Trophoblast cell (in vitro differentiated cells and primary cell): ENCODE results near the gene CDKL1.
"Not testable (repeated sequence)": the region's sequence is repeated elsewhere in the genome, so short reads cannot be mapped to it uniquely, and the experiment has no call there.

ENCODE experiments used
- DNase-seq, 2 donors: peaks; one replicate each; pipeline ENCODE4 v3.0.0-alpha.2; 2016
- H2AFZ ChIP-seq: 2 replicates; pipeline ENCODE4 v1.6.1; 2013; ENCODE audit warnings: low read length, moderate library complexity, mild to moderate bottlenecking; ENCODE audit not compliant: insufficient read depth, poor library complexity
- H2AK5ac ChIP-seq: 2 replicates; pipeline ENCODE4 v1.6.1; 2013; ENCODE audit warnings: mild to moderate bottlenecking, low read length
- H2BK120ac ChIP-seq: 2 replicates; pipeline ENCODE4 v1.6.1; 2013; ENCODE audit warnings: low read length, mild to moderate bottlenecking, moderate library complexity; ENCODE audit not compliant: insufficient read depth, poor library complexity
- H2BK12ac ChIP-seq: 2 replicates; pipeline ENCODE4 v1.6.1; 2013; ENCODE audit warnings: mild to moderate bottlenecking, low read length, moderate library complexity
- H2BK5ac ChIP-seq: 2 replicates; pipeline ENCODE4 v1.6.1; 2013; ENCODE audit warnings: low read length, low read depth, moderate library complexity, mild to moderate bottlenecking; ENCODE audit not compliant: poor library complexity
- H3K14ac ChIP-seq: 2 replicates; pipeline ENCODE4 v1.6.1; 2013; ENCODE audit warnings: mild to moderate bottlenecking, low read length
- H3K18ac ChIP-seq: 2 replicates; pipeline ENCODE4 v1.6.1; 2013; ENCODE audit warnings: mild to moderate bottlenecking, low read length
- H3K23ac ChIP-seq: 2 replicates; pipeline ENCODE4 v1.6.1; 2013; ENCODE audit warnings: low read length
- H3K27ac ChIP-seq: 2 replicates; pipeline ENCODE4 v1.5.1; 2013; ENCODE audit warnings: low read depth, mild to moderate bottlenecking, inconsistent platforms, low read length, moderate library complexity
- H3K27me3 ChIP-seq: 2 replicates; pipeline ENCODE4 v1.6.1; 2013; ENCODE audit warnings: inconsistent platforms, mild to moderate bottlenecking, low read length, moderate library complexity; ENCODE audit not compliant: insufficient read depth
- H3K36me3 ChIP-seq, 2 experiments: 1 replicate in 1 of 2; 2 replicates in 1 of 2; pipeline ENCODE4 v1.6.1; 2013; ENCODE audit warnings: low read length in 2 of 2, mild to moderate bottlenecking in 2 of 2, moderate library complexity in 1 of 2; ENCODE audit not compliant: insufficient read depth in 2 of 2, control insufficient read depth in 1 of 2
- H3K4ac ChIP-seq: 2 replicates; pipeline ENCODE4 v1.6.1; 2013; ENCODE audit warnings: low read depth, mild to moderate bottlenecking, low read length, moderate library complexity
- H3K4me1 ChIP-seq, 2 experiments: 1 replicate in 1 of 2; 2 replicates in 1 of 2; pipeline ENCODE4 v1.6.1; 2013; ENCODE audit warnings: low read length in 2 of 2, mild to moderate bottlenecking in 2 of 2, moderate library complexity in 1 of 2; ENCODE audit not compliant: insufficient read depth in 2 of 2, control insufficient read depth in 1 of 2
- H3K4me2 ChIP-seq: 2 replicates; pipeline ENCODE4 v1.6.1; 2013; ENCODE audit warnings: inconsistent platforms, mild to moderate bottlenecking, low read length, moderate library complexity
- H3K4me3 ChIP-seq: 2 replicates; pipeline ENCODE4 v1.5.1; 2013; ENCODE audit warnings: mild to moderate bottlenecking, low read depth, low read length, inconsistent platforms
- H3K79me1 ChIP-seq: one replicate; pipeline ENCODE4 v1.6.1; 2013; ENCODE audit warnings: low read length
- H3K79me2 ChIP-seq: 2 replicates; pipeline ENCODE4 v1.6.1; 2013; ENCODE audit warnings: low read length, mild to moderate bottlenecking; ENCODE audit not compliant: control insufficient read depth, insufficient read depth, poor library complexity
- H3K9ac ChIP-seq: 2 replicates; pipeline ENCODE4 v1.6.1; 2013; ENCODE audit warnings: mild to moderate bottlenecking, low read length
- H3K9me3 ChIP-seq: 2 replicates; pipeline ENCODE4 v1.6.1; 2013; ENCODE audit warnings: low read depth, mild to moderate bottlenecking, control low read depth, inconsistent platforms, low read length; ENCODE audit not compliant: insufficient read depth
- H4K12ac ChIP-seq: 2 replicates; pipeline ENCODE4 v1.6.1; 2013; ENCODE audit warnings: low read depth, mild to moderate bottlenecking, low read length, moderate library complexity
- H4K8ac ChIP-seq: 2 replicates; pipeline ENCODE4 v1.6.1; 2013; ENCODE audit warnings: low read depth, mild to moderate bottlenecking, low read length, moderate library complexity
- H4K91ac ChIP-seq: one replicate; pipeline ENCODE4 v1.6.1; 2013; ENCODE audit warnings: low read depth, mild to moderate bottlenecking, low read length, moderate library complexity
- WGBS: extraction: QIAGEN DNeasy Blood & Tissue Kit; methylation state at CpG from one replicate; pipeline ENCODE4 v1.1.7; 2013; ENCODE audit warnings: missing lambda C conversion rate; ENCODE audit not compliant: insufficient read length, insufficient coverage; ENCODE audit errors: extremely low coverage; 5-methylcytosine and 5-hydroxymethylcytosine counted together

The CDKL1 gene

DNA sequence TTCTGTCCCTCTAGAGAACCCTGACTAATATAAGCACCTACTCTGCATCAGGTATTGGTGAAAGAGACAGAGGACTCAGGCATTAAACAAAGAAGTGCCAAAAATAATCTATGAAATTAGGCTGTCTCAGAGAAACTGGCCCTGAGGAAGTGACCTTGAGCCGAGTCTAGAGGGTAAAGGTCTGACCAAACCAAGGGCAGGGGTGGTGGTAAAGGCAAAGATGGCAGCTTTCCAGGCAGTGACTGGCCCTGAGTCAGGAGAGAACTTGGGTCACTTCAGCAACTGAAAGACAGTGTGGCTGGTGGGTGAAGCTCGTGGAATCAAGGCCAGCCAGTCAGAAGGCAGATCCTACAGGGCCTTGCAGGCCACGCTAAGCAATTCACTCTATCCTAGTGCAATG lies 30.6 kb downstream of the CDKL1 start:
- Histone ChIP-seq H2BK12ac (no peak overlapping the region), H4K91ac (no peak overlapping the region), H3K79me1 (no peaks in the 10 kb centered on the region), H4K12ac (no peak overlapping the region), H3K18ac (no peak overlapping the region), H2AK5ac (no peak overlapping the region), H2AFZ (no peak overlapping the region), H4K8ac (no peak overlapping the region), H3K79me2 (peaks cover 2% of the 10 kb centered on the region), H3K4ac (no peak overlapping the region), H3K4me1 (no peaks in the 10 kb centered on the region), H2BK120ac (no peak overlapping the region), H3K9me3 (no peaks in the 10 kb centered on the region), H2BK5ac (no peak overlapping the region), H3K9ac (no peak overlapping the region), H3K4me2 (no peak overlapping the region), H3K27me3 (no peaks in the 10 kb centered on the region), H3K14ac (no peak overlapping the region), H3K27ac (no peak overlapping the region), H3K4me3 (no peak overlapping the region), H3K23ac (no peak overlapping the region), H3K36me3 (no peaks in the 10 kb centered on the region)
- no peak for DNase-seq
- WGBS, result no CpG with 5 or more reads among the region's 3 CpGs

GRCh38 chr14:50365572-50365971 lies 31.1 kb downstream of the CDKL1 start:
- not testable (repeated sequence) for H3K4me2 ChIP-seq, H3K79me1 ChIP-seq, H3K18ac ChIP-seq, H3K9ac ChIP-seq, H4K91ac ChIP-seq, H3K9me3 ChIP-seq, H3K27me3 ChIP-seq, H4K12ac ChIP-seq, H3K36me3 ChIP-seq, H3K4me3 ChIP-seq, H3K23ac ChIP-seq, DNase-seq, H4K8ac ChIP-seq, H2BK12ac ChIP-seq, H3K4me1 ChIP-seq, H2AFZ ChIP-seq, H3K4ac ChIP-seq, H2BK120ac ChIP-seq, H3K27ac ChIP-seq, H2BK5ac ChIP-seq, H2AK5ac ChIP-seq, H3K79me2 ChIP-seq, H3K14ac ChIP-seq
- WGBS, result no CpG with 5 or more reads among the region's 7 CpGs

DNA sequence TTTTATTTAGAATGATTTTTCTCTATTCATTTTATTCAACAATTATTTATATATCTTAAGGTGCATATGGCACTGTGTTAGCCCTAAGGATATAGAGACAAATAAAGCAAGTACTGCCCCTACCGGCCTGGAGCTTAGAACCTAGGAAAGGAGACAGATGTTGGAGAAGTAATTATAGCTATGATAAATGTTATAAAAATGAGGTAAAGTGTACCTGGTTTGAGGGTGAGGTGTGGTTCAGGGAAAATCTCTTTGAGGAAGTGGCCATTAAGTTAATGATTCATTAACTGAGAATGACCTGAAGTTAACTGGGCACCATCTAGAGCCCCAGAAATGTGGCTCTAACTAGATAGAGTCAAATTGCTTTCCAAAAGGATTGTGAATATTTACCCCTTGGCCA lies 31.9 kb downstream of the CDKL1 start:
- Histone ChIP-seq H3K79me1 (no peaks in the 10 kb centered on the region), H3K9me3 (no peaks in the 10 kb centered on the region), H3K9ac (no peak overlapping the region), H2BK12ac (no peak overlapping the region), H4K12ac (no peak overlapping the region), H3K79me2 (peaks cover 2% of the 10 kb centered on the region), H2AFZ (no peak overlapping the region), H3K27me3 (no peaks in the 10 kb centered on the region), H2AK5ac (no peak overlapping the region), H4K91ac (no peak overlapping the region), H4K8ac (no peak overlapping the region), H2BK120ac (no peak overlapping the region), H3K4me1 (no peaks in the 10 kb centered on the region), H3K18ac (no peak overlapping the region), H3K23ac (no peak overlapping the region), H3K4me2 (no peak overlapping the region), H3K14ac (no peak overlapping the region), H3K36me3 (no peaks in the 10 kb centered on the region), H2BK5ac (no peak overlapping the region), H3K4me3 (no peak overlapping the region), H3K4ac (no peak overlapping the region), H3K27ac (no peak overlapping the region)
- no CpG with 5 or more reads among the region's 1 CpG for WGBS
- no peak for DNase-seq

DNA sequence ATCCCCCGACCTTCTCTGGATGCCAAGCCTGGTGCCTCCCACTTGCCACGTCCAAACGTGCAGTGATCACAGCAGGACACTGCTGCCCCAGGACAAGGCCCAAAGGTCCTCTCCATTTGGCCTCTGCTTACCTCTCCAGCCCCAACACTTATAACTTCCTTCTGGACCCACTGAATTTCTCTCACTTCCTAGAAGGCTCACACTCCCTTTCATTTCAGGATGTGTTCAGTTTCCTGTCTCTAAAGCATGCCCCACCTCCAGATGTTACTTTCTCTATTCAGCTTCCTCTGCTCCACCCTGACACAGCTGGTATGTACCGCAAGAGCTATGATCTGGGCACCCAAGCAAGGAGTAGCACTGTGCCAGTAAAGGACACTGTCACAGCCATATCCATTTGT lies 33.0 kb downstream of the CDKL1 start:
- no CpG with 5 or more reads among the region's 4 CpGs for WGBS
- no peak overlapping the region for H2AFZ ChIP-seq
- H3K14ac ChIP-seq, result no peak overlapping the region
- no peak overlapping the region for H3K4me2 ChIP-seq
- no peak overlapping the region for H4K91ac ChIP-seq
- no peak overlapping the region for H3K9ac ChIP-seq
- H4K12ac ChIP-seq, result no peak overlapping the region
- H3K18ac ChIP-seq, result no peak overlapping the region
- H3K79me1 ChIP-seq, result no peaks in the 10 kb centered on the region
- no peak overlapping the region for H2BK5ac ChIP-seq
- no peak overlapping the region for H4K8ac ChIP-seq
- H3K23ac ChIP-seq, result no peak overlapping the region
- H2BK12ac ChIP-seq, result no peak overlapping the region
- no peak overlapping the region for H2AK5ac ChIP-seq
- H3K27me3 ChIP-seq, result no peaks in the 10 kb centered on the region
- H3K79me2 ChIP-seq, result peaks cover 2% of the 10 kb centered on the region
- no peak overlapping the region for H3K4me3 ChIP-seq
- H3K9me3 ChIP-seq, result no peaks in the 10 kb centered on the region
- H3K36me3 ChIP-seq, result no peaks in the 10 kb centered on the region
- no peak for DNase-seq
- no peak overlapping the region for H2BK120ac ChIP-seq
- no peaks in the 10 kb centered on the region for H3K4me1 ChIP-seq
- H3K27ac ChIP-seq, result no peak overlapping the region
- no peak overlapping the region for H3K4ac ChIP-seq
